Measurements from ENCODE around the gene IRX3.

- TF ChIP-seq CTCF (IDR thresholded peaks at IDR 0.05) (no peak), POLR2A (IDR thresholded peaks at IDR 0.05) (no peak)
Measured at GRCh38 chr16:54275956-54276355, 10.6 kb downstream of the IRX3 start.

Measured in right lobe of liver (tissue), 4 donors.